Gastrocnemius medialis (tissue), 4 donors: ENCODE measurements around the gene RASD1.

Source experiments
- POLR2A ChIP-seq, 2 donors: fragments of 450-650 bp; IDR thresholded peaks; one replicate each; pipeline ENCODE4 v1.6.1; 2017; ENCODE audit warnings: antibody characterized with exemption in 2 of 2, mild to moderate bottlenecking in 2 of 2, moderate library complexity in 2 of 2
- TF ChIP-seq, protein P1 (sequence below), 5 experiments: fragments of 450-650 bp in 3 of 5; fragments of 200-600 bp in 2 of 5; sonication (generic) in 2 of 5; IDR thresholded peaks in 4 of 5; conservative IDR thresholded peaks in 1 of 5; 1 replicate in 4 of 5; 2 replicates in 1 of 5; pipeline ENCODE4 v1.5.1; 2016 to 2019; ENCODE audit warnings: antibody characterized with exemption in 5 of 5, mild to moderate bottlenecking in 3 of 5, moderate library complexity in 3 of 5

DNA sequence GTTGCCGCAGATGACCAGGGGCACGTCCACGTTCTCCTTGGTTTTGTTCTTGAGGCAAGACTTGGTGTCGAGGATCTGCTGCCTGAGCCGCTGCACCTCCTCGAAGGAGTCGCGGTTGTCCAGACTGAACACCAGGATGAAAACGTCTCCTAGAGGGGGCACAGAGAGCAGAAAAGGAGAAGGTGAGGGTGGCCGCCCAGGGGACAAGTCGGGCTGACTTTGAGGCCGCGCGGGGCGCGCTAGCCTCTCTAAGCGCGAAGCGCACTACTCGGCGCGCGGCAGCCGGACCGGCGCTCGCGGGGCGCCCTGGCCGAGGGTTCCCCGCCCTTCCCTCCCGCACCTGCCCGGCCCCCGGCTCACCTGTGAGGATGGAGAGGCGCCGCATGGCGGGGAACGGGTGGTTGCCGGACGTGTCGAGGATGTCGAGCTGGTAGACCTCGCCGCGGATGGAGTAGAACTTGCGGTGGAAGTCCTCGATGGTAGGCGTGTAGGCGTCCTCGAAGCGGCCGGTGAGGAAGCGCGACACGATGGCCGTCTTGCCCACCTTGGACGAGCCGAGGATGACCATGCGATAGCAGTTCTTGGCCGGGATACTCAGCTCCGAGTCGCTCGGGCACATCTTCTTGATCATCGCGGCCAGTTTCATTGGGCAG lies 533 bp downstream of the RASD1 start:
- TF ChIP-seq, protein P1, sequence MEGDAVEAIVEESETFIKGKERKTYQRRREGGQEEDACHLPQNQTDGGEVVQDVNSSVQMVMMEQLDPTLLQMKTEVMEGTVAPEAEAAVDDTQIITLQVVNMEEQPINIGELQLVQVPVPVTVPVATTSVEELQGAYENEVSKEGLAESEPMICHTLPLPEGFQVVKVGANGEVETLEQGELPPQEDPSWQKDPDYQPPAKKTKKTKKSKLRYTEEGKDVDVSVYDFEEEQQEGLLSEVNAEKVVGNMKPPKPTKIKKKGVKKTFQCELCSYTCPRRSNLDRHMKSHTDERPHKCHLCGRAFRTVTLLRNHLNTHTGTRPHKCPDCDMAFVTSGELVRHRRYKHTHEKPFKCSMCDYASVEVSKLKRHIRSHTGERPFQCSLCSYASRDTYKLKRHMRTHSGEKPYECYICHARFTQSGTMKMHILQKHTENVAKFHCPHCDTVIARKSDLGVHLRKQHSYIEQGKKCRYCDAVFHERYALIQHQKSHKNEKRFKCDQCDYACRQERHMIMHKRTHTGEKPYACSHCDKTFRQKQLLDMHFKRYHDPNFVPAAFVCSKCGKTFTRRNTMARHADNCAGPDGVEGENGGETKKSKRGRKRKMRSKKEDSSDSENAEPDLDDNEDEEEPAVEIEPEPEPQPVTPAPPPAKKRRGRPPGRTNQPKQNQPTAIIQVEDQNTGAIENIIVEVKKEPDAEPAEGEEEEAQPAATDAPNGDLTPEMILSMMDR (IDR thresholded peaks at IDR 0.05 in 4 of 5, conservative IDR thresholded peaks at IDR 0.05 in 1 of 5) = no peak
- no peak for TF ChIP-seq POLR2A (IDR thresholded peaks at IDR 0.05)
